Natural killer cell (primary cell): ENCODE measurements around the gene PCDH20. TPM values are rescaled to one million over a fixed set of nuclear protein-coding genes. Genes with fewer than 3 reads are reported as not detected.

Experiments
- ATAC-seq, 3 donors: fragments of 150-1000 bp in 2 of 3; fragments of 200-7000 bp in 1 of 3; cut with Tn5 transposase; 1 replicate in 1 of 3; 2 replicates in 2 of 3; pipeline ENCODE4 v1.10.0; 2021; ENCODE audit warnings: mild to moderate bottlenecking in 2 of 3, moderate library complexity in 2 of 3
- DNase-seq, 2 donors: peaks; one replicate each; pipeline versions ENCODE4 v3.0.0 to v3.0.0-alpha.2; 2013 to 2021; ENCODE audit warnings: mixed read lengths in 1 of 2
- H3K27ac ChIP-seq: one replicate; pipeline ENCODE4 v1.5.1; 2013; ENCODE audit warnings: mild to moderate bottlenecking, low read length
- H3K27me3 ChIP-seq: one replicate; pipeline ENCODE4 v1.6.1; 2013; ENCODE audit warnings: low read length; ENCODE audit not compliant: control insufficient read depth, insufficient read depth
- H3K36me3 ChIP-seq: one replicate; pipeline ENCODE4 v1.6.1; 2013; ENCODE audit warnings: low read length; ENCODE audit not compliant: control insufficient read depth, insufficient read depth
- H3K4me1 ChIP-seq: one replicate; pipeline ENCODE4 v1.6.1; 2013; ENCODE audit warnings: low read length; ENCODE audit not compliant: control insufficient read depth, insufficient read depth
- H3K4me3 ChIP-seq: one replicate; pipeline ENCODE4 v1.5.1; 2013; ENCODE audit warnings: low read length
- H3K9me3 ChIP-seq: one replicate; pipeline ENCODE4 v1.6.1; 2013; ENCODE audit warnings: low read length; ENCODE audit not compliant: control insufficient read depth, insufficient read depth
- H3K27ac Mint-ChIP-seq, 2 donors: one replicate each; pipeline ENCODE4 v1.8.0; 2022; ENCODE audit warnings: mild to moderate bottlenecking in 2 of 2, mixed read lengths in 2 of 2, moderate library complexity in 1 of 2
- H3K27me3 Mint-ChIP-seq, 2 donors: one replicate each; pipeline ENCODE4 v1.8.0; 2022; ENCODE audit warnings: low read depth in 2 of 2, mixed read lengths in 2 of 2
- H3K36me3 Mint-ChIP-seq: one replicate; pipeline ENCODE4 v1.8.0; 2022; ENCODE audit warnings: mixed read lengths
- H3K4me1 Mint-ChIP-seq, 2 donors: one replicate each; pipeline ENCODE4 v1.8.0; 2022; ENCODE audit warnings: mixed read lengths in 2 of 2
- H3K4me3 Mint-ChIP-seq: one replicate; pipeline ENCODE4 v1.8.0; 2022; ENCODE audit warnings: mild to moderate bottlenecking, moderate library complexity, mixed read lengths
- H3K9me3 Mint-ChIP-seq, 2 donors: one replicate each; pipeline ENCODE4 v1.8.0; 2022; ENCODE audit warnings: mixed read lengths in 2 of 2
- CTCF ChIP-seq: fragments of 200-600 bp; IDR thresholded peaks from one replicate; pipeline ENCODE4 v1.8.0; 2022; ENCODE audit warnings: antibody characterized with exemption
- WGBS: methylation state at CpG from one replicate; pipeline ENCODE4 v1.1.7; 2013; ENCODE audit warnings: missing lambda C conversion rate; ENCODE audit not compliant: insufficient coverage; 5-methylcytosine and 5-hydroxymethylcytosine counted together
- intact Hi-C: fragments of 100-400 bp; cut with micrococcal nuclease; formaldehyde crosslinking; loops from one replicate; pipeline ENCODE4 v1.14.2; 2022
- total RNA-seq, 4 donors: library from RNA; stranded (reverse); fragments of 120-200 nt in 1 of 4; gene quantifications; one replicate each; pipeline versions ENCODE4 v1.2.3 to v1.2.4, GENCODE V29; 2013 to 2022

The PCDH20 gene
- not detected for total RNA-seq
- total RNA-seq (2013), result not detected

- ATAC-seq (no peak), DNase-seq (no peak)
- Histone ChIP-seq H3K27ac (no peak within 1 kb of the TSS), H3K4me3 (no peak within 1 kb of the TSS), H3K27me3 (no peaks in the 10 kb centered on the region), H3K9me3 (peaks cover 8% of the 10 kb centered on the region), H3K36me3 (no peaks in the 10 kb centered on the region), H3K4me1 (no peaks in the 10 kb centered on the region)
- WGBS, result 49% methylated on average over 2 of the region's 3 CpGs
- Mint-ChIP-seq H3K9me3 (peaks cover 4 to 8% of the 10 kb centered on the region in 2 donors), H3K4me1 (no peaks in the 10 kb centered on the region), H3K36me3 (no peaks in the 10 kb centered on the region), H3K4me3 (no peak within 1 kb of the TSS), H3K27me3 (peaks cover 14 to 20% of the 10 kb centered on the region in 2 donors), H3K27ac (no peak within 1 kb of the TSS)
- no peak for TF ChIP-seq CTCF
- intact Hi-C loops, result no loop called here
Measured at GRCh38 chr13:61415749-61416148, at the start of gene PCDH20. Gene PCDH20 (minus strand): TSS chr13:61415849. CDS start chr13:61415158, 691 bp downstream.

- Mint-ChIP-seq H3K36me3 (no peaks in the 10 kb centered on the region), H3K4me3 (no peak overlapping the region), H3K9me3 (peaks cover 2 to 11% of the 10 kb centered on the region in 2 donors), H3K4me1 (no peaks in the 10 kb centered on the region), H3K27me3 (no peaks in the 10 kb centered on the region), H3K27ac (no peak overlapping the region)
- no peak for DNase-seq
- no peaks in the 10 kb centered on the region for H3K27me3 ChIP-seq
- no peaks in the 10 kb centered on the region for H3K9me3 ChIP-seq
- no peak overlapping the region for H3K27ac ChIP-seq
- intact Hi-C loops, result no loop called here
- H3K4me1 ChIP-seq, result no peaks in the 10 kb centered on the region
- no peaks in the 10 kb centered on the region for H3K36me3 ChIP-seq
- no peak for TF ChIP-seq CTCF
- H3K4me3 ChIP-seq, result no peak overlapping the region
- ATAC-seq, result no peak
- 88% methylated on average over 1 of the region's 1 CpG for WGBS
Measured at GRCh38 chr13:61463024-61463423, 47.4 kb upstream of the PCDH20 start.

DNA sequence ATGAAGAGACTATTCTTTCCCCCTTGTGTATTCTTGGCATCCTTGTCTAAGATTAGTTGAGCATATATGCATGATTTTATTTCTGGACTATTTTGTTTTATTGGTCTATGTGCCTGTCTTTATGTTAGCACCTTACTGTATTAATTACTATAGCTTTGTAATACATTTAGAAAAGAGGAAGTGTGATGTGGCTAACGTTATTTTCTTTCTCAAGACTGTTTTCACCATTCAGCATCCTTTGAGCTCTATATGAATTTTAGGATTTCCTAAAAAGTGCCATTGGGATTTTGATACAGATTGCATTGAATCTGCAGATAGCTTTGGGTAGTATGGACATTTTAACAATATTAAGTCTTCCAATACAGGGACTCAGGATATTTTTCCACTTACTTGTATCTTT is 37.5 kb upstream of the PCDH20 start:
- intact Hi-C loops, result no loop called here
- Mint-ChIP-seq H3K4me1 (no peaks in the 10 kb centered on the region), H3K9me3 (peaks cover 15 to 19% of the 10 kb centered on the region in 2 donors), H3K4me3 (no peak overlapping the region), H3K27me3 (no peaks in the 10 kb centered on the region), H3K27ac (no peak overlapping the region), H3K36me3 (no peaks in the 10 kb centered on the region)
- H3K27me3 ChIP-seq, result no peaks in the 10 kb centered on the region
- H3K9me3 ChIP-seq, result peaks cover 2% of the 10 kb centered on the region
- WGBS, result no CpG with 5 or more reads among the region's 1 CpG
- no peak overlapping the region for H3K27ac ChIP-seq
- no peak overlapping the region for H3K4me3 ChIP-seq
- H3K4me1 ChIP-seq, result no peaks in the 10 kb centered on the region
- DNase-seq (no peak), ATAC-seq (no peak)
- no peaks in the 10 kb centered on the region for H3K36me3 ChIP-seq
- TF ChIP-seq CTCF, result no peak

GRCh38 chr13:61432029-61432428 is 16.4 kb upstream of the PCDH20 start:
- Histone ChIP-seq H3K36me3 (no peaks in the 10 kb centered on the region), H3K4me3 (no peak overlapping the region), H3K4me1 (no peaks in the 10 kb centered on the region), H3K9me3 (no peaks in the 10 kb centered on the region), H3K27me3 (no peaks in the 10 kb centered on the region), H3K27ac (no peak overlapping the region)
- Mint-ChIP-seq H3K9me3 (peaks cover 9% of the 10 kb centered on the region in 2 donors), H3K27ac (no peak overlapping the region), H3K4me3 (no peak overlapping the region), H3K27me3 (no peaks in the 10 kb centered on the region), H3K36me3 (no peaks in the 10 kb centered on the region), H3K4me1 (no peaks in the 10 kb centered on the region)
- DNase-seq (no peak), ATAC-seq (no peak)
- no CpG with 5 or more reads among the region's 1 CpG for WGBS
- intact Hi-C loops, result no loop called here
- no peak for TF ChIP-seq CTCF
